ENCODE measurements around the gene KCND3.

DNA sequence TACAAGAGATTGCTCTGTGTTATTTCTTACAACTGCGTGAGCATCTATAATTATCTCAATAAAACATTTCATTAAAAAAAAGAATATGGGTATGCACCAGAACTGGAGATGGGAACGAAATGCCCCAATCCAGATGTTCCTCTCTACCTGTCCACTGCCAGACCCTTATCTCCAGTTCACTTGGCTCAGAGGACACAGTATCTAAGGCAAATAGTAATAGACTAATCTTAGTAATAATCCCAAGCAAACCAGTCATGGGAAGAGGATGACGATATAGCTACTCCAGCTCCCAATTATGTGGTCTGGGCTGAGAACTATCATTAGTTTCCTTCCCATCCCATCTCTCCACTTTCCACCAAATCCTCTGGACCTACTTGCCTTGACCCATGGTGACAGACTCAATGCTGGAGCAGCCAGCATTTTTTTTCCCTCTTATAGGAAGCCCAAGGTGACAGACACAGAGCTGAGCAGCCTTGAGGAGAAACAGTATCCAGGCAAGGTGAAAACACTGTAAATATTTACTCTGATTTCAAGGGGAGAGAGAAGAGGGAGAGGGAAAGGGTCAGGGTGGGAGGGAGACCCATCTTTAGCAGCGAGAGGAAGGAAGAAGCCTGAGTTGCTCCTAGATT is 205.1 kb downstream of the KCND3 start:
- TF ChIP-seq POLR2AphosphoS5 (IDR thresholded peaks at IDR 0.05; ENCODE audit: insufficient read depth in 1 of 2, low read depth in 1 of 2) (no peak), POLR2A (IDR thresholded peaks at IDR 0.05) (no peak)
